Ovary (tissue), 9 donors: ENCODE data around the gene CLEC16A. TPM values are rescaled to one million over a fixed set of nuclear protein-coding genes. Genes with fewer than 3 reads are reported as not detected.

Experiments used
- DNase-seq, 5 donors: peaks; one replicate each; pipeline ENCODE4 v3.0.0-alpha.2; 2019 to 2020
- H3K27ac ChIP-seq, 2 donors: fragments of 200-600 bp; one replicate each; pipeline versions ENCODE4 v1.5.1 to v1.8.0; 2019 to 2022
- H3K27me3 ChIP-seq: fragments of 200-600 bp; one replicate; pipeline ENCODE4 v1.8.0; 2022
- H3K36me3 ChIP-seq: fragments of 200-600 bp; sonication (generic); one replicate; pipeline ENCODE4 v1.5.1; 2019
- H3K4me1 ChIP-seq: one replicate; pipeline ENCODE4 v1.8.1; 2013; ENCODE audit warnings: mild to moderate bottlenecking, moderate library complexity; ENCODE audit not compliant: insufficient read depth
- H3K4me3 ChIP-seq: fragments of 200-600 bp; sonication (generic); one replicate; pipeline ENCODE4 v1.5.1; 2017
- H3K9me3 ChIP-seq, 2 donors: fragments of 200-600 bp in 1 of 2; sonication (generic) in 1 of 2; one replicate each; pipeline versions ENCODE4 v1.5.1 to v1.8.1; 2013 to 2019; ENCODE audit warnings: mild to moderate bottlenecking in 1 of 2, moderate library complexity in 1 of 2
- CTCF ChIP-seq, 3 donors: fragments of 450-650 bp in 2 of 3; fragments of 200-600 bp in 1 of 3; IDR thresholded peaks; one replicate each; pipeline versions ENCODE4 v1.5.1 to v1.8.0; 2016 to 2022; ENCODE audit warnings: antibody characterized with exemption in 3 of 3, mild to moderate bottlenecking in 1 of 3
- EP300 ChIP-seq: sonication (generic); formaldehyde crosslinking; IDR thresholded peaks from one replicate; pipeline ENCODE4 v1.6.1; 2017; ENCODE audit warnings: antibody characterized with exemption
- POLR2A ChIP-seq: fragments of 450-650 bp; IDR thresholded peaks from one replicate; pipeline ENCODE4 v1.6.1; 2017; ENCODE audit warnings: antibody characterized with exemption, mild to moderate bottlenecking, moderate library complexity
- WGBS, 3 donors: extraction: QIAGEN DNeasy Blood & Tissue Kit in 1 of 3; methylation state at CpG; one replicate each; pipeline versions ENCODE4 v1.1.5 to v1.1.7; 2013 to 2017; 5-methylcytosine and 5-hydroxymethylcytosine counted together
- intact Hi-C, 4 donors: fragments of 100-400 bp; cut with DNase I; formaldehyde crosslinking; loops; one replicate each; pipeline versions ENCODE4 v1.11.0 to v1.15.1; 2022 to 2023
- polyA plus RNA-seq, 2 donors: library from polyadenylated mRNA; stranded (reverse); fragments of 200-250 nt in 1 of 2; fragments of 350-450 nt in 1 of 2; fragmentation: Illumina TruSeq in 1 of 2; extraction: RNeasy Lipid Tissue Mini Kit (QIAGEN cat#74804) in 1 of 2; gene quantifications; one replicate each; pipeline ENCODE4 v1.2.3, GENCODE V29; 2013 to 2014
- total RNA-seq, 7 donors: library from RNA; depleted of rRNA in 2 of 7; stranded (reverse); fragments of >200 nt in 2 of 7; fragmentation: NEBNext Ultra II Directional in 3 of 7; extraction: Animal tissue kit (Norgen Biotek cat#: 25700) in 3 of 7; gene quantifications; one replicate each; pipeline versions ENCODE4 v1.1.0 to v1.2.4, GENCODE V29; 2016 to 2023
- donor health status: DM: no; HTN: no; CAD: no; lungs with moderate emphysema.
- donor health status: DM: no; HTN: no; CAD: no.
- donor health status: Bipolar disorder and iron deficiency.
- donor health status: DM: yes; HTN: yes; CAD: no.
- donor health status: DM: no; HTN: no; CAD: no.
- donor health status: DM: yes; HTN: yes; CAD: no.

CLEC16A gene
- total and polyA plus RNA-seq, 9 donors: 6.4 to 28.1 (median 16.5) TPM

- no peak for TF ChIP-seq EP300
- TF ChIP-seq POLR2A: no peak
- no peak for TF ChIP-seq CTCF (IDR thresholded peaks at IDR 0.05)
- H3K9me3 ChIP-seq: no peaks in the 10 kb centered on the region
- 73 to 85% (median 77%) methylated on average over 12 to 13 of the region's 13 CpGs for WGBS, 3 donors
- peaks cover 5% of the 10 kb centered on the region for H3K4me1 ChIP-seq
- H3K27ac ChIP-seq: no peak overlapping the region
- no peaks in the 10 kb centered on the region for H3K36me3 ChIP-seq
- no peaks in the 10 kb centered on the region for H3K27me3 ChIP-seq
- intact Hi-C loops: no loop called here
- no peak overlapping the region for H3K4me3 ChIP-seq
- peak in 1 of 5 donors; percentile 10 for DNase-seq
Measured at GRCh38 chr16:11145173-11145818, 200.9 kb downstream of the CLEC16A start.

GRCh38 chr16:11145819-11146211 is 201.5 kb downstream of the CLEC16A start:
- intact Hi-C loops: no loop called here
- WGBS, 3 donors: 94 to 98% (median 97%) methylated on average over 7 of the region's 7 CpGs
- H3K4me3 ChIP-seq: no peak overlapping the region
- TF ChIP-seq POLR2A (no peak), CTCF (IDR thresholded peaks at IDR 0.05) (no peak), EP300 (no peak)
- H3K27me3 ChIP-seq: no peaks in the 10 kb centered on the region
- peaks cover 4% of the 10 kb centered on the region for H3K4me1 ChIP-seq
- H3K36me3 ChIP-seq: no peaks in the 10 kb centered on the region
- no peaks in the 10 kb centered on the region for H3K9me3 ChIP-seq
- peak in 1 of 5 donors; percentile 3 for DNase-seq
- H3K27ac ChIP-seq: no peak overlapping the region

GRCh38 chr16:11147033-11147753 is 202.8 kb downstream of the CLEC16A start:
- H3K36me3 ChIP-seq: no peaks in the 10 kb centered on the region
- H3K4me1 ChIP-seq: no peaks in the 10 kb centered on the region
- DNase-seq: peak in 1 of 5 donors; percentile 6
- no peaks in the 10 kb centered on the region for H3K27me3 ChIP-seq
- WGBS, 3 donors: 69 to 77% (median 74%) methylated on average over 9 of the region's 9 CpGs
- H3K27ac ChIP-seq: no peak overlapping the region
- no peak overlapping the region for H3K4me3 ChIP-seq
- intact Hi-C loops: no loop called here
- no peak for TF ChIP-seq CTCF (IDR thresholded peaks at IDR 0.05)
- TF ChIP-seq EP300: no peak
- no peak for TF ChIP-seq POLR2A
- H3K9me3 ChIP-seq: no peaks in the 10 kb centered on the region

GRCh38 chr16:11147754-11148444 is 203.5 kb downstream of the CLEC16A start:
- Histone ChIP-seq H3K27ac (no peak overlapping the region), H3K27me3 (no peaks in the 10 kb centered on the region), H3K4me3 (no peak overlapping the region), H3K9me3 (no peaks in the 10 kb centered on the region), H3K36me3 (no peaks in the 10 kb centered on the region), H3K4me1 (no peaks in the 10 kb centered on the region)
- intact Hi-C loops: no loop called here
- TF ChIP-seq POLR2A (no peak), EP300 (no peak), CTCF (IDR thresholded peaks at IDR 0.05) (no peak)
- WGBS, 3 donors: 88 to 90% (median 88%) methylated on average over 8 of the region's 8 CpGs
- no peak for DNase-seq
